Measurements from ENCODE around the gene SKAP1. TPM values are rescaled to one million over a fixed set of nuclear protein-coding genes. Genes with fewer than 3 reads are reported as not detected.

Gene SKAP1
- total RNA-seq, 2 donors from 2014 or later: 40.9 to 44.9 TPM

GRCh38 chr17:48283411-48283810 lies 146.6 kb downstream of the SKAP1 start:
- Mint-ChIP-seq H3K9me3 (no peaks in the 10 kb centered on the region), H3K36me3 (no peaks in the 10 kb centered on the region), H3K4me1 (ENCODE audit: low read depth in 2 of 2) (peaks cover 22 to 24% of the 10 kb centered on the region in 2 donors), H3K27me3 (no peaks in the 10 kb centered on the region), H3K4me3 (no peak overlapping the region), H3K27ac (peak overlapping the region in 1 of 2 donors; percentile 60)
- no peak for ATAC-seq
- DNase-seq (ENCODE audit: low spot score): no peak

GRCh38 chr17:48282303-48282702 lies 147.7 kb downstream of the SKAP1 start:
- DNase-seq (ENCODE audit: low spot score) (no peak), ATAC-seq (peak in 1 of 2 donors; percentile 20)
- Mint-ChIP-seq H3K27ac (peak overlapping the region in 1 of 2 donors; percentile 57), H3K4me1 (ENCODE audit: low read depth in 2 of 2) (peaks cover 23 to 30% of the 10 kb centered on the region in 2 donors), H3K36me3 (no peaks in the 10 kb centered on the region), H3K4me3 (no peak overlapping the region), H3K27me3 (no peaks in the 10 kb centered on the region), H3K9me3 (no peaks in the 10 kb centered on the region)

- no peaks in the 10 kb centered on the region for H3K9me3 Mint-ChIP-seq
- peaks cover 28 to 37% of the 10 kb centered on the region in 2 donors for H3K4me1 Mint-ChIP-seq (ENCODE audit: low read depth in 2 of 2)
- DNase-seq (ENCODE audit: low spot score) (no peak), ATAC-seq (no peak)
- H3K4me3 Mint-ChIP-seq: no peak overlapping the region
- H3K36me3 Mint-ChIP-seq: no peaks in the 10 kb centered on the region
- H3K27me3 Mint-ChIP-seq: no peaks in the 10 kb centered on the region
- H3K27ac Mint-ChIP-seq: no peak overlapping the region
Observed at GRCh38 chr17:48278760-48279491, 151.1 kb downstream of the SKAP1 start.

- H3K9me3 Mint-ChIP-seq: no peaks in the 10 kb centered on the region
Observed at GRCh38 chr17:48276776-48277175, 153.2 kb downstream of the SKAP1 start.

GRCh38 chr17:48270899-48271298 lies 159.1 kb downstream of the SKAP1 start:
- no peak overlapping the region for H3K27ac Mint-ChIP-seq
- H3K36me3 Mint-ChIP-seq: no peaks in the 10 kb centered on the region
- ATAC-seq (no peak), DNase-seq (ENCODE audit: low spot score) (no peak)
- no peak overlapping the region for H3K4me3 Mint-ChIP-seq
- peaks cover 10 to 15% of the 10 kb centered on the region in 2 donors for H3K4me1 Mint-ChIP-seq (ENCODE audit: low read depth in 2 of 2)
- H3K9me3 Mint-ChIP-seq: no peaks in the 10 kb centered on the region
- H3K27me3 Mint-ChIP-seq: no peaks in the 10 kb centered on the region

More at GRCh38 chr17:48276776-48277175, 153.2 kb downstream of the SKAP1 start:
- no peak for ATAC-seq
- Mint-ChIP-seq H3K27me3 (no peaks in the 10 kb centered on the region), H3K4me1 (ENCODE audit: low read depth in 2 of 2) (peaks cover 17 to 25% of the 10 kb centered on the region in 2 donors), H3K36me3 (no peaks in the 10 kb centered on the region), H3K4me3 (no peak overlapping the region), H3K27ac (peak overlapping the region in 1 of 2 donors; percentile 41)
- no peak for DNase-seq (ENCODE audit: low spot score)

GRCh38 chr17:48269209-48269608 lies 160.8 kb downstream of the SKAP1 start:
- ATAC-seq: no peak
- no peak for DNase-seq (ENCODE audit: low spot score)
- no peak overlapping the region for H3K4me3 Mint-ChIP-seq
- peaks cover 16 to 24% of the 10 kb centered on the region in 2 donors for H3K4me1 Mint-ChIP-seq (ENCODE audit: low read depth in 2 of 2)
- H3K27ac Mint-ChIP-seq: peak overlapping the region in 1 of 2 donors; percentile 73
- H3K9me3 Mint-ChIP-seq: no peaks in the 10 kb centered on the region
- H3K27me3 Mint-ChIP-seq: no peaks in the 10 kb centered on the region
- no peaks in the 10 kb centered on the region for H3K36me3 Mint-ChIP-seq

- no peak for ATAC-seq
- no peaks in the 10 kb centered on the region for H3K27me3 Mint-ChIP-seq
- no peaks in the 10 kb centered on the region for H3K9me3 Mint-ChIP-seq
- no peak overlapping the region for H3K4me3 Mint-ChIP-seq
- no peak for DNase-seq (ENCODE audit: low spot score)
- H3K27ac Mint-ChIP-seq: no peak overlapping the region
- peaks cover 30 to 31% of the 10 kb centered on the region in 2 donors for H3K4me1 Mint-ChIP-seq (ENCODE audit: low read depth in 2 of 2)
- no peaks in the 10 kb centered on the region for H3K36me3 Mint-ChIP-seq
Observed at GRCh38 chr17:48263731-48264035, 166.3 kb downstream of the SKAP1 start.

- peaks cover 30 to 31% of the 10 kb centered on the region in 2 donors for H3K4me1 Mint-ChIP-seq (ENCODE audit: low read depth in 2 of 2)
- H3K9me3 Mint-ChIP-seq: no peaks in the 10 kb centered on the region
- H3K36me3 Mint-ChIP-seq: no peaks in the 10 kb centered on the region
- no peak for DNase-seq (ENCODE audit: low spot score)
- H3K4me3 Mint-ChIP-seq: no peak overlapping the region
- no peak for ATAC-seq
- H3K27ac Mint-ChIP-seq: no peak overlapping the region
- no peaks in the 10 kb centered on the region for H3K27me3 Mint-ChIP-seq
Observed at GRCh38 chr17:48262982-48263730, 166.9 kb downstream of the SKAP1 start.

- Mint-ChIP-seq H3K36me3 (no peaks in the 10 kb centered on the region), H3K4me3 (no peak overlapping the region), H3K4me1 (ENCODE audit: low read depth in 2 of 2) (peaks cover 26 to 33% of the 10 kb centered on the region in 2 donors), H3K9me3 (no peaks in the 10 kb centered on the region), H3K27me3 (no peaks in the 10 kb centered on the region), H3K27ac (peak overlapping the region in 1 of 2 donors; percentile 52)
- no peak for DNase-seq (ENCODE audit: low spot score)
- no peak for ATAC-seq
Observed at GRCh38 chr17:48261297-48261880, 168.6 kb downstream of the SKAP1 start.

GRCh38 chr17:48259694-48260291 lies 170.2 kb downstream of the SKAP1 start:
- DNase-seq (ENCODE audit: low spot score) (no peak), ATAC-seq (no peak)

GRCh38 chr17:48258331-48258730 lies 171.7 kb downstream of the SKAP1 start:
- H3K36me3 Mint-ChIP-seq: no peaks in the 10 kb centered on the region
- no peaks in the 10 kb centered on the region for H3K9me3 Mint-ChIP-seq
- H3K4me1 Mint-ChIP-seq (ENCODE audit: low read depth in 2 of 2): peaks cover 4 to 15% of the 10 kb centered on the region in 2 donors
- ATAC-seq (no peak), DNase-seq (ENCODE audit: low spot score) (no peak)
- no peaks in the 10 kb centered on the region for H3K27me3 Mint-ChIP-seq
- no peak overlapping the region for H3K27ac Mint-ChIP-seq
- no peak overlapping the region for H3K4me3 Mint-ChIP-seq

More at GRCh38 chr17:48259694-48260291, 170.2 kb downstream of the SKAP1 start:
- H3K27me3 Mint-ChIP-seq: no peaks in the 10 kb centered on the region
- H3K9me3 Mint-ChIP-seq: no peaks in the 10 kb centered on the region
- peaks cover 13 to 25% of the 10 kb centered on the region in 2 donors for H3K4me1 Mint-ChIP-seq (ENCODE audit: low read depth in 2 of 2)
- peak overlapping the region in 1 of 2 donors; percentile 52 for H3K27ac Mint-ChIP-seq
- H3K36me3 Mint-ChIP-seq: no peaks in the 10 kb centered on the region
- H3K4me3 Mint-ChIP-seq: no peak overlapping the region

- ATAC-seq: no peak
- Mint-ChIP-seq H3K36me3 (no peaks in the 10 kb centered on the region), H3K27me3 (no peaks in the 10 kb centered on the region), H3K9me3 (no peaks in the 10 kb centered on the region), H3K4me1 (ENCODE audit: low read depth in 2 of 2) (peaks cover 9 to 12% of the 10 kb centered on the region in 2 donors), H3K4me3 (no peak overlapping the region), H3K27ac (no peak overlapping the region)
- no peak for DNase-seq (ENCODE audit: low spot score)
Observed at GRCh38 chr17:48255759-48256158, 174.3 kb downstream of the SKAP1 start.

GRCh38 chr17:48254896-48255295 lies 175.1 kb downstream of the SKAP1 start:
- peaks cover 9 to 10% of the 10 kb centered on the region in 2 donors for H3K4me1 Mint-ChIP-seq (ENCODE audit: low read depth in 2 of 2)
- no peaks in the 10 kb centered on the region for H3K27me3 Mint-ChIP-seq
- no peak overlapping the region for H3K4me3 Mint-ChIP-seq
- ATAC-seq (no peak), DNase-seq (ENCODE audit: low spot score) (no peak)
- no peaks in the 10 kb centered on the region for H3K36me3 Mint-ChIP-seq
- H3K9me3 Mint-ChIP-seq: no peaks in the 10 kb centered on the region
- H3K27ac Mint-ChIP-seq: no peak overlapping the region

Data from natural killer cell treated with Interleukin-12 subunit alpha and Interleukin-12 subunit beta and Interleukin-15 and Interleukin-18, amount 100 ng/mL, for 72 hours (primary cell).